ENCODE data around the gene DCC.

GRCh38 chr18:52484977-52485376, 145.0 kb downstream of the DCC start:
- TF ChIP-seq CTCF (IDR thresholded peaks at IDR 0.05) = no peak
- no peak for TF ChIP-seq EZH2 (IDR thresholded peaks at IDR 0.05; ENCODE audit: borderline replicate concordance, insufficient read depth, low read depth, low read length, poor library complexity, severe bottlenecking)

Data from B cell (primary cell).